Measurements from ENCODE around the gene CRELD1. TPM values are rescaled to one million over a fixed set of nuclear protein-coding genes. Genes with fewer than 3 reads are reported as not detected.
A peak's percentile ranks its signal among the peaks of the same experiment; 100 is the strongest.

The CRELD1 gene
- total RNA-seq, 3 donors from 2014 or later = 11.0 to 15.6 (median 13.0) TPM

DNA sequence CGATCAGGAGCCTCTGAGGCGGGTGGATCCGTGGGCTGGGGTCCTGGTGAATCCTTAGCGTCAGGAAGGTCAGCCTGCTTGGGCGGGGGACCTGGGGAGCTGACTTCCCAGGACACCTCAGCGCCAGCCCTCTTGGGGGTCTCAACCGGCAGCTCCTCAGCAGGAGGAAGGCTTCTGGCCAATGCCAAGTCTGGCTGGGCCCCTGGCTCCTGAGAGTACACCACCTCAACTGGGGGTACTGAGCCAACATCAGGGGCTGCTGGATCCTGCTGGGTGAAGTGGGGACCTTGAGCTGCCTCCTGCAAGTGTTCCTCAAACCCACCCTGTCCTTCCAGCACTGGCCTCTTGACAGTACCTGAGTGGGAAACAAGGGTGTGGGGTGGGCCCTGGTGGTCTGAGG lies 15.5 kb downstream of the CRELD1 start:
- H3K4me3 Mint-ChIP-seq = no peak overlapping the region
- no peaks in the 10 kb centered on the region for H3K27me3 Mint-ChIP-seq (ENCODE audit: low read depth)
- peaks cover under 1% of the 10 kb centered on the region for H3K36me3 Mint-ChIP-seq (ENCODE audit: insufficient read depth)
- H3K4me1 Mint-ChIP-seq (ENCODE audit: low read depth) = peaks cover 18% of the 10 kb centered on the region
- H3K9me3 Mint-ChIP-seq = no peaks in the 10 kb centered on the region
- DNase-seq = no peak
- no peak for ATAC-seq

DNA sequence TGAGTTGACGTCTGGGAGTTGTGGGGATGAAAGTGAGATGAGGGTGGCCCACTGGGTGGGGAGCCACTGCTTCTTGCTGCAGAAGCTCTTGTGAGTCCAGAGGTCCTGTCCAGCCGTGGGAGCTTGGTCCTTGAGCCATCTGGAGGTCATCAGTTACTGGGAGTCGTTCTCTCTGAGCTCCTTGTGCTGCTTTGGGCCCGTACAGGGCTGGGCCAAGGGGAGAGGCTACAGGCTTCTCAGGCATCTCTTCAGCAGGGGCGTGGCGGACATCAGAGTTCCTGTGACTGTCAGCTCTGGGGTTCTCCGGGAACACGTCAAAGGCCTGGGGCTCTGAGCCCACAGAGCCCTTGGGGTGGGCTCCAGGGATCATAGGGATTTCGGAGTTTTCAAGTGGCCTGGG lies 16.0 kb downstream of the CRELD1 start:
- no peak overlapping the region for H3K4me3 Mint-ChIP-seq
- no peaks in the 10 kb centered on the region for H3K9me3 Mint-ChIP-seq
- DNase-seq (no peak), ATAC-seq (no peak)
- H3K36me3 Mint-ChIP-seq (ENCODE audit: insufficient read depth) = no peaks in the 10 kb centered on the region
- peaks cover 18% of the 10 kb centered on the region for H3K4me1 Mint-ChIP-seq (ENCODE audit: low read depth)
- no peaks in the 10 kb centered on the region for H3K27me3 Mint-ChIP-seq (ENCODE audit: low read depth)

DNA sequence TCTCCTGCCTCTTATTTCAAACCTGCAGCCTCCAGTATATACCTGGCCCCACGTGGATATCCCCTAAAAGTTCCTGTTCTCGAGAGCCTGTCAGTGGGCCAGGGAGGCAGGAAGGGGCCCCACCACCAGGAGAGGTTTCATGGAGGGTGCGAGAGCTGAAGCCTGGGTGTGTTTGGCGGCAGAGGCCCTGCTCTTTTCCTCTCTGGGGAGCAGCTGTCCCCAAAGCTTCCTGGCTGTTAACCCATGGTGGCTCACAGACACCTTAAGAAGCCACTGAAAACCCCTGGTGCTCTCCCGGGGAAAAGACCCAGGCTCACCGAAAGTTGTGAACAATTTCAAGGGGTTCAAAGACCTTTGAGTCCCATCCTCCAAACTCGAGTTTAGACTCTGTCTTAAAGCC lies 17.5 kb downstream of the CRELD1 start:
- DNase-seq (no peak), ATAC-seq (no peak)
- no peaks in the 10 kb centered on the region for H3K9me3 Mint-ChIP-seq
- H3K4me3 Mint-ChIP-seq = peak overlapping the region; percentile 84
- H3K27me3 Mint-ChIP-seq (ENCODE audit: low read depth) = no peaks in the 10 kb centered on the region
- peaks cover 17% of the 10 kb centered on the region for H3K4me1 Mint-ChIP-seq (ENCODE audit: low read depth)
- no peaks in the 10 kb centered on the region for H3K36me3 Mint-ChIP-seq (ENCODE audit: insufficient read depth)

DNA sequence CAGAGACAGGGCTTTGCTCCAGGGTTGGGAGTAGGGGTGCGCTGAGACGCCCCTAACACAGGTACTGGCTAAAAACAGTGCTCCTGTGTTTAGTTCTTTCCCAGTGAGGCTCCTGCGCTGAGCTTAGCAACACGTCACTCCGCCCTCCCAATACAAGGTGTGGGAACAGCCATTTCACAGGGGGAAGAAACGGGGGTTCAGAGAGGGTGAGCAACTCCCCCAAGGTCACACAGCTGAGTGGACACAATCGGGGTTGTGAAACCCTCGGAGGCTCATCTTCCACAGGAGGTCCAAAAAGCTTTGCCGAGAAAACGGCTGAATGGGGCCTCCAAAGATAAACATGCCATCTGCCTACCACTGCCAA lies 17.9 kb downstream of the CRELD1 start:
- Mint-ChIP-seq H3K4me1 (ENCODE audit: low read depth) (peaks cover 15% of the 10 kb centered on the region), H3K27me3 (ENCODE audit: low read depth) (no peaks in the 10 kb centered on the region), H3K4me3 (peak overlapping the region; percentile 84), H3K36me3 (ENCODE audit: insufficient read depth) (no peaks in the 10 kb centered on the region), H3K9me3 (no peaks in the 10 kb centered on the region)
- ATAC-seq (peak; percentile 16 to 20), DNase-seq (no peak)

DNA sequence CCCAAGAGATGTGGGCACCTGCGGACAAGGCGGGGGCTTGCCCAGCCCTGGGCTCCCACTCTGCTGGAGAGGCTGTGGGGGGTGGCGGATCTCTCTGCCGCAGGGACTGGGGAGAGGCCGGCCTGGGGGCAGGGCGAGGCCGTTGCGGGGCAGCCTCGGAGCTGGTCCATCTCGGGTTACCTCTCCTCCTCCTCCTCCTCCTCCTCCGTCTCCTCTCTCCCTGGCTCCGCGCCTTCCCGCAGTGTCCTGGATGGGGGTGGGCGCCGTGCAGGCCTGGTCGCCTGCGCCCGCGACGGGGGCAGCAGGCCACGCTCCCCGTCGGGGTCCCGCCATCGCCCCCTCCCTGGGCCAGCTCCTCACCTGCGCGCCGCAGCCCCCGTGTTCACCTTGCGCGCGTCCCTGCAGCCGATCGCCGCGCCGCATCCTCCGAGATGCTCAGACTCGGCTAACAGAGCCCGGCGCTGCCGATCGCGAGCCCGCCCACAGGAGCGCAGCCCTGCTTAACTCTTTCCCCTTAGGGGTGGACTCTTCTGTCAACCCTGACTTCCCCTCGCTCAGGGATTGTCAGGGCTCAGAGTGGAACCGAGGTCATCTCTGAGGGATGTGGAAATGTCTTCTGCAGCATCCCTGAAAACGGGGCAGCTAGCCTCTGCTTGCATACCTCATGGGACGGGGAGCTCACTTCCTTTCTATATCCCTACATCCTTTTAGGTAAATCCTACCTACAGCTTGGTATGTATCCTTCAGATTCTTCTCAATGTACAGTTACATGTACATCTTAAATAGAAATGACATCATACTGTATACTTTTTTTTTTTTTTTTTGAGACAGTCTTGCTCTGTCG lies 18.6 kb downstream of the CRELD1 start, which contains the start of gene PRRT3:
Gene PRRT3 (minus strand): TSS at position 447 of the 844 bp plus-strand sequence. CDS start 2,293 bp downstream, outside the sequence.
- peak; percentile 91 to 94 for ATAC-seq
- Mint-ChIP-seq H3K27me3 (ENCODE audit: low read depth) (no peaks in the 10 kb centered on the region), H3K4me3 (peak within 1 kb of the TSS; percentile 84)

DNA sequence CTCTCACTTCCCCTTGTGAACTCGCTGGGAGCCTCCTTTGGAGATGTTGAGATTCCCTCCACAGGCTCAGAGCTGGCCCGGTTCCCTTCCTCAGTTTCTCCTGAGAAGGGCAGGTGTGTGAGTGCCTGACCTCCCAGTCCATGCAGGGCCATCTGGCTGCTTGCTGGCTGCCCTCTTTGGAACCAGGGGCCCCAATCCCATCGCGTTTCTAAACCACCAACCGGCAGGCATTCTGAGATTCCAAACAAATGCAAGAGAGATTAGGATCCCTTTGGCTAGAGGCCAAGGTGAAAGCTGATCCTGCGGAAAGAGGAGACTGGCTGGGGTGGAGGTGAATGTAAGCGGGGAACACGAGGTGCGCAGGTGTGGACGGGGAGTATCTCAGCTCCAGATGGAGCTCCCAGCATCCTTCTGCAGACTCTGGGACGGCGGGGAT lies 21.5 kb downstream of the CRELD1 start:
- Mint-ChIP-seq H3K27me3 (ENCODE audit: low read depth) (no peaks in the 10 kb centered on the region), H3K36me3 (ENCODE audit: insufficient read depth) (peaks cover 3% of the 10 kb centered on the region), H3K4me1 (ENCODE audit: low read depth) (peaks cover 15% of the 10 kb centered on the region), H3K4me3 (no peak overlapping the region), H3K9me3 (no peaks in the 10 kb centered on the region)
- DNase-seq (no peak), ATAC-seq (no peak)

More for the DNA sequence above, 18.6 kb downstream of the CRELD1 start, which contains the start of gene PRRT3:
- peak; percentile 45 for DNase-seq
- Mint-ChIP-seq H3K9me3 (no peaks in the 10 kb centered on the region), H3K4me1 (ENCODE audit: low read depth) (peaks cover 15% of the 10 kb centered on the region), H3K36me3 (ENCODE audit: insufficient read depth) (no peaks in the 10 kb centered on the region)

DNA sequence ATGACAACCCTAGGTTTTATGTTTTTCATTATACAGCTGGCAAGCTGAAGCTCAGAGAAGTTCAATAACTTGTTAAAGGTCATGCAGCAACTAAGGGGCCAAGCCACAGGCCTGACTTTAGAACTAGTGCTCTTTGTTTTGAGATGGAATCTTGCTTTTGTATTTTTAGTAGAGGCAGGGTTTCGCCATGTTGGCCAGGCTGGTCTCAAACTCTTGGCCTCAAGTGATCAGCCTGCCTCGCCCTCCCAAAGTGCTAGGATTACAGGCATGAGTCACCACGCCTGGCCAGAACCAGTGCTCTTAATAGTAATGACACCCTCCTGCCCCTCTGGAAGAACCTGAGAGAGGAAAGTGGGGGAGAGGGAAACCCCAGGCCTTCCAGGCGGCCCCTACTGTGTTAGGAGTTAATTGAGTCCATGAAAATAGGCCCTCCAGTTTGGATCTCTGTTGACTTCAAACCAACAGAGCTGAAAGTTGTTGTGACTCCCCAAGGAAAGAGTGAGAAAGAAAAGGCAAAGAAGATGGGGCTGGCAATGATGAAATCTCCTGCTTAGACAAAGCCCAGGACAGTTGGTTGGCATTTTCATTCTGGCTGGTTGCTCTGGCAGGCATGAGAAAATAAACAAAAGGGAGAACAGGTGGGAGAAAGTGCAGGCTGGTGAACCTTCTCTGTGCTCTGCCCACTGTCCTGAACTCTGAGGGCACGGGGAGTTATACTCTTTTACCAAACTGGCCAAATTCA lies 22.1 kb downstream of the CRELD1 start:
- Mint-ChIP-seq H3K4me3 (no peak overlapping the region), H3K9me3 (no peaks in the 10 kb centered on the region), H3K27me3 (ENCODE audit: low read depth) (no peaks in the 10 kb centered on the region), H3K36me3 (ENCODE audit: insufficient read depth) (peaks cover 3% of the 10 kb centered on the region), H3K4me1 (ENCODE audit: low read depth) (peaks cover 13% of the 10 kb centered on the region)
- DNase-seq = no peak
- no peak for ATAC-seq

DNA sequence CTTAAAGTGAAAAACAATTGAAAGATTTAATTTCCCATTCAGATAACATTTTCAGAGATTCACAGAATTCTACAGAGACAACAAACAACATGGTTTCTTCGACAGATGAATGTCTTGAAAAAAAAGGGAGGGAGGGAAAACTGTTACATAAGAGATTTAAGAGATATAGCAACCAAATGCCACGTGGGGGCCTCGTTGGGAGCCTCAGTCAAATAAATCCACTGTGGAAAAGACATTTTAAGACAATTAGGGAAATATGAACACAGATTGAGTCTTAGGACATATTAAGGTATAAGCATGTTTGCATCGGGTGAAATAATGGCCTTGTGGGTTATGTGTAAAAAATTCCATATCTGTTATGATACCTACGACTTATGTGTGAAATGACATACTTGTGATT lies 23.6 kb downstream of the CRELD1 start:
- peaks cover 3% of the 10 kb centered on the region for H3K4me1 Mint-ChIP-seq (ENCODE audit: low read depth)
- DNase-seq (no peak), ATAC-seq (no peak)
- no peak overlapping the region for H3K4me3 Mint-ChIP-seq
- peaks cover 3% of the 10 kb centered on the region for H3K36me3 Mint-ChIP-seq (ENCODE audit: insufficient read depth)
- no peaks in the 10 kb centered on the region for H3K27me3 Mint-ChIP-seq (ENCODE audit: low read depth)
- no peaks in the 10 kb centered on the region for H3K9me3 Mint-ChIP-seq

GRCh38 chr3:9965200-9965875 lies 31.7 kb downstream of the CRELD1 start:
- Mint-ChIP-seq H3K27me3 (ENCODE audit: low read depth) (no peaks in the 10 kb centered on the region), H3K4me3 (no peak overlapping the region), H3K36me3 (ENCODE audit: insufficient read depth) (peaks cover 38% of the 10 kb centered on the region), H3K9me3 (no peaks in the 10 kb centered on the region), H3K4me1 (ENCODE audit: low read depth) (no peaks in the 10 kb centered on the region)
- DNase-seq (no peak), ATAC-seq (no peak)

GRCh38 chr3:9966841-9967240 lies 33.2 kb downstream of the CRELD1 start:
- peaks cover 47% of the 10 kb centered on the region for H3K36me3 Mint-ChIP-seq (ENCODE audit: insufficient read depth)

DNA sequence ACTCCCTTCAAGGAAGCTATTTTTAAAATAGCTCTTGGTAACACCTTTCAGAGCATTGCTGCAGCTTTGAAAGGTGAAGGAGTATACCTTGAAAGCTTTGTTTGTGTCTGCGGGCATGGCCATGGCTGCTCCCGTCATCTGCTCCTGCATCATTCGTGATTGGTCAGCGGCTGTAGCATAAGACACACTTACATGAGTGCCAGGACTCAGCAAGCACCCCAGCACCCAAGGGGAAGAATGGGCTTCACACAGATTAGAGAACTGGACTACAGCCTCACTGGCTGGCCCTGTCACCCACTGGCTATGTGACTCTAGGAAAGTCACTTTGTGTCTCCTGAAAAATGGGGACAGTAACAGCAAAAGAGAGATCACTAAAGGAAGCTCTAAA lies 36.0 kb downstream of the CRELD1 start:
- H3K4me1 Mint-ChIP-seq (ENCODE audit: low read depth) = no peaks in the 10 kb centered on the region
- no peak overlapping the region for H3K4me3 Mint-ChIP-seq
- no peaks in the 10 kb centered on the region for H3K27me3 Mint-ChIP-seq (ENCODE audit: low read depth)
- H3K9me3 Mint-ChIP-seq = no peaks in the 10 kb centered on the region
- peaks cover 53% of the 10 kb centered on the region for H3K36me3 Mint-ChIP-seq (ENCODE audit: insufficient read depth)
- DNase-seq (no peak), ATAC-seq (no peak)

More at GRCh38 chr3:9966841-9967240, 33.2 kb downstream of the CRELD1 start:
- ATAC-seq (no peak), DNase-seq (no peak)
- H3K9me3 Mint-ChIP-seq = no peaks in the 10 kb centered on the region
- no peak overlapping the region for H3K4me3 Mint-ChIP-seq
- no peaks in the 10 kb centered on the region for H3K27me3 Mint-ChIP-seq (ENCODE audit: low read depth)
- H3K4me1 Mint-ChIP-seq (ENCODE audit: low read depth) = no peaks in the 10 kb centered on the region

DNA sequence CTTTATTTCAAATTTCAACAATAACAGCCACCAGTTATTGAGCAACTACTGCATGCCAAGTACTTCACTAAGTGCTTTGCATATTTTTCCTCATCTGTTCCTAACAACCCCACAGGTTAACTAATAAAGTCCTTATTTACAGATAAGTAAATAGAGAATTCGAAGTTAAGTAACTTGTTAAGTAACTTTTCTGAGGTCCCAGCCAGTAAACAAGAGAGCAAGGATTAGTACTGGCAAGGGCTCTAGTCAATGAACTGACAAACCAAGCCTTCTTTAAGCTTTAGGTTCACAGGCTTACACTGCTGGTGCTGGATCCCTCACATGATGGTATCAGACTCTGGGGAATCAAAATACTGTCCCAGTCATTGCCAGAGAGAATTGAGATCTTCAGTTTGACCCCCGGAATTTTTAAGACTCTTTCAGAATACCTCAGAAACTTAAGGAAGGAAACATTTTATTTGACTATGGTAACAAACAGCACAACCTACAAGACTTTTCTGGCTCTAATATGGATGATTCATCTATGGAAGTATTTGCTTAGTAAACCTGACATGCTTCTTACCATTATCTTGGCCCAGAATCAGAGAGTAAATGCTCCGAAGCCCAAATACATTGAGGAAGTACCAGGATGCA lies 36.5 kb downstream of the CRELD1 start:
- H3K9me3 Mint-ChIP-seq = no peaks in the 10 kb centered on the region
- no peaks in the 10 kb centered on the region for H3K4me1 Mint-ChIP-seq (ENCODE audit: low read depth)
- no peaks in the 10 kb centered on the region for H3K27me3 Mint-ChIP-seq (ENCODE audit: low read depth)
- DNase-seq (no peak), ATAC-seq (no peak)
- H3K36me3 Mint-ChIP-seq (ENCODE audit: insufficient read depth) = peaks cover 53% of the 10 kb centered on the region
- H3K4me3 Mint-ChIP-seq = no peak overlapping the region

DNA sequence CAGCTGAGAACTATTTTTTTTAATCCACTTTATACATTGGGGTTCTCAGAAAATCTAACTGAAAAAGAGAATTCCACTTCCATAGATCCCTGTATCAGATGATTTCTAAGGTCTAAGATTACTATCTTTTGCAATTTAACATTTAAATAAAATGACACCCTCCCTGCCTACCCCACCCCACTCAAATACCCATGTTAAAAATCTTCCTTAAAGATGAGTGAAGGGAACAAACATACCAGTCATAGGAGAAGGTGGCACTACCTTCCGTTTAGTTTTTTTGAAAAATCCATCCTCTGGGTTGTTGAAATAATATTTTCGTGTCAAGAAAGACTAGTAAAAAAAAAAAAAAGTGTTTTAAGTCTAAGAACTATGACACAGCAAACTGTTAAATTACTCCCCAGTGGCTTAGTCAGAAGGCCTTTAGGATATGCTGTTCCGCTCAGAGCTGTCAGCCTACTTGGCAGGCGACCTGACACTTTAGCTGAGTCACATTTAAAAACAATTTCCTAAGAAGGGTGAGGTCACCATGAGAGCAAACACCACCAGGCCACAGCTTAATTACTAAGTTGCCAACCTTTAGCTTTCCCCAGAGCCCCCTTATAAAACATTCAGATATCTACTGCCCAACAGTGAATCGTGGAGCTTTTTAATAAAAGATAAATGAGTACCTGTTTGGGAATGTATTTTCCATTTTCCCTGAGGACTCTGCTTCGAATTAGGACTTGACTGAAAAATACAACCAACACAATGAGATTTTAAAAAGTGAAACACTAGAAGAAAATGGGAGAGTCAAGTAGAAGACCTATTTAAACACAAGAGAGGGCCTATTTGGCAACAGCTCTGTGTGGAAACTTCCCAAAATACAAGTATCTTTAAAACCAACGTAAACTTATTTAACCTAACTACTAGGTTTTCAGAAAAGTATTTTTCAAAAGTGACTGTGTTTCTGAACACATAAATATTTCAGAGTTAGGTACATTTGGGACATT lies 43.4 kb downstream of the CRELD1 start:
- Mint-ChIP-seq H3K9me3 (no peaks in the 10 kb centered on the region), H3K36me3 (ENCODE audit: insufficient read depth) (peaks cover 29% of the 10 kb centered on the region), H3K4me1 (ENCODE audit: low read depth) (peaks cover 16% of the 10 kb centered on the region), H3K4me3 (no peak overlapping the region), H3K27me3 (ENCODE audit: low read depth) (no peaks in the 10 kb centered on the region)
- DNase-seq = no peak
- peak; percentile 82 for ATAC-seq
